ENCODE results near the gene EXOC4.

The EXOC4 gene

GRCh38 chr7:133645884-133646391 is 393.1 kb downstream of the EXOC4 start:
- no peak for DNase-seq

- no peak for DNase-seq
Observed at GRCh38 chr7:133646472-133647315, 393.8 kb downstream of the EXOC4 start.

- no peak for DNase-seq
Observed at GRCh38 chr7:133649593-133649992, 396.7 kb downstream of the EXOC4 start.

GRCh38 chr7:133650069-133650468 is 397.2 kb downstream of the EXOC4 start:
- no peak for DNase-seq

- no peak for DNase-seq
Observed at GRCh38 chr7:133650487-133651300, 397.8 kb downstream of the EXOC4 start.

GRCh38 chr7:133652547-133652946 is 399.7 kb downstream of the EXOC4 start:
- DNase-seq, result no peak

GRCh38 chr7:133654547-133654946 is 401.7 kb downstream of the EXOC4 start:
- DNase-seq, result no peak

GRCh38 chr7:133662276-133662675 is 409.4 kb downstream of the EXOC4 start:
- no peak for DNase-seq

GRCh38 chr7:133662830-133663229 is 410.0 kb downstream of the EXOC4 start:
- no peak for DNase-seq

GRCh38 chr7:133664528-133664927 is 411.6 kb downstream of the EXOC4 start:
- DNase-seq, result no peak

GRCh38 chr7:133668296-133669060 is 415.6 kb downstream of the EXOC4 start:
- no peak for DNase-seq

- no peak for DNase-seq
Observed at GRCh38 chr7:133669061-133669455, 416.2 kb downstream of the EXOC4 start.

- DNase-seq, result no peak
Observed at GRCh38 chr7:133670250-133670649, 417.4 kb downstream of the EXOC4 start.

- DNase-seq, result no peak
Observed at GRCh38 chr7:133672866-133673265, 420.0 kb downstream of the EXOC4 start.

- DNase-seq, result no peak
Observed at GRCh38 chr7:133674079-133674763, 421.3 kb downstream of the EXOC4 start.

- no peak for DNase-seq
Observed at GRCh38 chr7:133675510-133676218, 422.8 kb downstream of the EXOC4 start.

GRCh38 chr7:133676805-133677370 is 424.0 kb downstream of the EXOC4 start:
- DNase-seq, result no peak

GRCh38 chr7:133678137-133678814 is 425.4 kb downstream of the EXOC4 start:
- peak; percentile 68 for DNase-seq

- no peak for DNase-seq
Observed at GRCh38 chr7:133679977-133680376, 427.1 kb downstream of the EXOC4 start.

GRCh38 chr7:133681529-133681928 is 428.7 kb downstream of the EXOC4 start:
- DNase-seq, result no peak
